Astrocyte (in vitro differentiated cells and primary cell): ENCODE data around the gene MAP3K3. TPM values are rescaled to one million over a fixed set of nuclear protein-coding genes. Genes with fewer than 3 reads are reported as not detected.

Source experiments
- DNase-seq: peaks from one replicate; pipeline ENCODE4 v3.0.0-alpha.2; 2010; ENCODE audit warnings: low read depth
- FAIRE-seq: peaks from 2 replicates; lab custom pipeline; 2011; peaks lifted over from hg19 to GRCh38; lab: Jason Lieb, UNC
- H2AFZ ChIP-seq: 2 replicates; pipeline ENCODE4 v1.6.0; 2012; ENCODE audit warnings: low read depth, low read length, inconsistent platforms
- H3K27ac ChIP-seq: 2 replicates; pipeline ENCODE4 v1.5.1; 2011; ENCODE audit warnings: low read depth, low read length, inconsistent platforms
- H3K27me3 ChIP-seq: 2 replicates; pipeline ENCODE4 v1.6.0; 2011; ENCODE audit warnings: low read length, inconsistent platforms; ENCODE audit not compliant: insufficient read depth
- H3K36me3 ChIP-seq: 2 replicates; pipeline ENCODE4 v1.5.1; 2011; ENCODE audit warnings: low read length, inconsistent platforms; ENCODE audit not compliant: insufficient read depth
- H3K4me1 ChIP-seq: 2 replicates; pipeline ENCODE4 v1.5.1; 2011; ENCODE audit warnings: low read length, inconsistent platforms; ENCODE audit not compliant: insufficient read depth
- H3K4me2 ChIP-seq: 2 replicates; pipeline ENCODE4 v1.6.0; 2012; ENCODE audit warnings: low read length, inconsistent platforms
- H3K4me3 ChIP-seq: 2 replicates; pipeline ENCODE4 v1.5.1; 2011; ENCODE audit warnings: low read depth, mild to moderate bottlenecking, low read length, inconsistent platforms; ENCODE audit not compliant: insufficient read depth
- H3K79me2 ChIP-seq: 2 replicates; pipeline ENCODE4 v1.6.0; 2012; ENCODE audit warnings: mild to moderate bottlenecking, low read length, inconsistent platforms; ENCODE audit not compliant: insufficient read depth
- H3K9ac ChIP-seq: 2 replicates; pipeline ENCODE4 v1.6.0; 2012; ENCODE audit warnings: mild to moderate bottlenecking, low read length, inconsistent platforms
- H3K9me3 ChIP-seq: 2 replicates; pipeline ENCODE4 v1.5.1; 2012; ENCODE audit warnings: low read depth, mild to moderate bottlenecking, low read length, inconsistent platforms; ENCODE audit not compliant: insufficient read depth
- H4K20me1 ChIP-seq: 2 replicates; pipeline ENCODE4 v1.6.0; 2012; ENCODE audit warnings: low read length, inconsistent platforms; ENCODE audit not compliant: insufficient read depth
- H3K27ac Mint-ChIP-seq: one replicate; pipeline ENCODE4 v1.8.0; 2021; ENCODE audit warnings: mild to moderate bottlenecking, mixed read lengths; ENCODE audit not compliant: unreplicated experiment
- H3K27me3 Mint-ChIP-seq: one replicate; pipeline ENCODE4 v1.8.0; 2021; ENCODE audit warnings: low read depth, mixed read lengths; ENCODE audit not compliant: unreplicated experiment
- H3K36me3 Mint-ChIP-seq: one replicate; pipeline ENCODE4 v1.8.0; 2021; ENCODE audit warnings: low read depth, mixed read lengths; ENCODE audit not compliant: unreplicated experiment
- H3K4me1 Mint-ChIP-seq: one replicate; pipeline ENCODE4 v1.8.0; 2021; ENCODE audit warnings: low read depth, mixed read lengths; ENCODE audit not compliant: unreplicated experiment
- H3K4me3 Mint-ChIP-seq: one replicate; pipeline ENCODE4 v1.8.0; 2021; ENCODE audit warnings: mild to moderate bottlenecking, moderate library complexity, mixed read lengths; ENCODE audit not compliant: unreplicated experiment
- H3K9me3 Mint-ChIP-seq: one replicate; pipeline ENCODE4 v1.8.0; 2021; ENCODE audit warnings: mild to moderate bottlenecking, mixed read lengths; ENCODE audit not compliant: unreplicated experiment
- CTCF ChIP-seq: IDR thresholded peaks from 2 replicates; pipeline ENCODE4 v1.5.1; 2011; ENCODE audit warnings: low read depth, mild to moderate bottlenecking, inconsistent platforms, low read length, moderate library complexity; ENCODE audit not compliant: insufficient read depth
- EZH2 ChIP-seq: IDR thresholded peaks from 2 replicates; pipeline ENCODE4 v1.6.1; 2012; ENCODE audit warnings: mild to moderate bottlenecking, low read length, inconsistent platforms; ENCODE audit not compliant: insufficient read depth
- total RNA-seq: library from RNA; stranded (reverse); gene quantifications from 2 replicates; pipeline ENCODE4 v1.2.1, GENCODE V29; 2021

The MAP3K3 gene
- total RNA-seq, 1 donor from 2014 or later, result 30.5 TPM

- Histone ChIP-seq H3K4me3 (no peak overlapping the region), H3K79me2 (no peaks in the 10 kb centered on the region), H2AFZ (no peak overlapping the region), H3K36me3 (peaks cover 14% of the 10 kb centered on the region), H3K9me3 (no peaks in the 10 kb centered on the region), H3K27ac (no peak overlapping the region), H3K4me1 (no peaks in the 10 kb centered on the region), H3K9ac (no peak overlapping the region), H3K4me2 (no peak overlapping the region), H3K27me3 (no peaks in the 10 kb centered on the region), H4K20me1 (peaks cover 13% of the 10 kb centered on the region)
- TF ChIP-seq EZH2 (no peak), CTCF (no peak)
- FAIRE-seq (no peak), DNase-seq (no peak)
- no peaks in the 10 kb centered on the region for H3K9me3 Mint-ChIP-seq
- H3K27me3 Mint-ChIP-seq, result no peaks in the 10 kb centered on the region
- peaks cover 21% of the 10 kb centered on the region for H3K36me3 Mint-ChIP-seq
- peaks cover 4% of the 10 kb centered on the region for H3K4me1 Mint-ChIP-seq
- no peak overlapping the region for H3K27ac Mint-ChIP-seq
- H3K4me3 Mint-ChIP-seq, result no peak overlapping the region
Observed at GRCh38 chr17:63682441-63682840, 60.2 kb downstream of the MAP3K3 start.

GRCh38 chr17:63682981-63683380, 60.8 kb downstream of the MAP3K3 start:
- Histone ChIP-seq H4K20me1 (peaks cover 8% of the 10 kb centered on the region), H3K4me1 (no peaks in the 10 kb centered on the region), H3K4me2 (no peak overlapping the region), H3K9ac (no peak overlapping the region), H3K27me3 (no peaks in the 10 kb centered on the region), H3K9me3 (no peaks in the 10 kb centered on the region), H2AFZ (no peak overlapping the region), H3K79me2 (no peaks in the 10 kb centered on the region), H3K36me3 (peaks cover 14% of the 10 kb centered on the region), H3K4me3 (no peak overlapping the region), H3K27ac (no peak overlapping the region)
- Mint-ChIP-seq H3K27me3 (peaks cover 1% of the 10 kb centered on the region), H3K27ac (no peak overlapping the region), H3K4me1 (peaks cover 4% of the 10 kb centered on the region), H3K9me3 (no peaks in the 10 kb centered on the region), H3K36me3 (peaks cover 19% of the 10 kb centered on the region), H3K4me3 (no peak overlapping the region)
- no peak for TF ChIP-seq CTCF
- no peak for TF ChIP-seq EZH2
- FAIRE-seq, result no peak
- DNase-seq, result no peak

GRCh38 chr17:63685041-63685440, 62.8 kb downstream of the MAP3K3 start:
- DNase-seq (no peak), FAIRE-seq (no peak)
- Histone ChIP-seq H3K79me2 (no peaks in the 10 kb centered on the region), H3K9ac (no peak overlapping the region), H3K4me2 (no peak overlapping the region), H3K27me3 (no peaks in the 10 kb centered on the region), H3K9me3 (no peaks in the 10 kb centered on the region), H3K4me1 (no peaks in the 10 kb centered on the region), H3K4me3 (no peak overlapping the region), H2AFZ (no peak overlapping the region), H4K20me1 (peaks cover 8% of the 10 kb centered on the region), H3K27ac (no peak overlapping the region), H3K36me3 (peaks cover 14% of the 10 kb centered on the region)
- peaks cover 16% of the 10 kb centered on the region for H3K36me3 Mint-ChIP-seq
- peaks cover 2% of the 10 kb centered on the region for H3K27me3 Mint-ChIP-seq
- TF ChIP-seq CTCF (no peak), EZH2 (no peak)
- no peaks in the 10 kb centered on the region for H3K9me3 Mint-ChIP-seq
- no peak overlapping the region for H3K27ac Mint-ChIP-seq
- peaks cover 4% of the 10 kb centered on the region for H3K4me1 Mint-ChIP-seq
- H3K4me3 Mint-ChIP-seq, result no peak overlapping the region
